MM.1S (cell line): Measurements from ENCODE around the gene ZNF35.
"Not testable (repeated sequence)": the region's sequence is repeated elsewhere in the genome, so short reads cannot be mapped to it uniquely, and the experiment has no call there.

ENCODE experiments used
- DNase-seq: peaks from one replicate; pipeline ENCODE4 v3.0.0-alpha.2; 2015
- H2AFZ ChIP-seq: fragments of 300-600 bp; sonication (generic); 2 replicates; pipeline ENCODE4 v1.6.0; 2016; ENCODE audit warnings: antibody characterized with exemption, low read length
- H3F3A ChIP-seq: fragments of 300-600 bp; sonication (generic); 2 replicates; pipeline ENCODE4 v1.6.1; 2016; ENCODE audit warnings: mild to moderate bottlenecking, antibody characterized with exemption, low read length, moderate library complexity, mixed read lengths; ENCODE audit not compliant: insufficient read depth
- H3K27ac ChIP-seq: fragments of 300-600 bp; sonication (generic); 2 replicates; pipeline ENCODE4 v1.5.1; 2016; ENCODE audit warnings: mild to moderate bottlenecking, low read length
- H3K27me3 ChIP-seq: fragments of 300-600 bp; sonication (generic); replicated peaks from 2 replicates; pipeline ENCODE4 v1.6.0; 2016; ENCODE audit warnings: low read length; ENCODE audit not compliant: insufficient read depth
- H3K36me3 ChIP-seq: fragments of 300-600 bp; sonication (generic); replicated peaks from 2 replicates; pipeline ENCODE4 v1.6.1; 2016; ENCODE audit warnings: mild to moderate bottlenecking, low read length, mixed read lengths; ENCODE audit not compliant: insufficient read depth
- H3K4me1 ChIP-seq: fragments of 300-600 bp; sonication (generic); 2 replicates; pipeline ENCODE4 v1.6.1; 2016; ENCODE audit warnings: low read length, mixed read lengths
- H3K4me2 ChIP-seq: fragments of 300-600 bp; sonication (generic); 2 replicates; pipeline ENCODE4 v1.6.0; 2016; ENCODE audit warnings: low read depth, low read length
- H3K4me3 ChIP-seq: fragments of 300-600 bp; sonication (generic); 2 replicates; pipeline ENCODE4 v1.5.1; 2016; ENCODE audit warnings: low read length, mixed read lengths
- H3K79me2 ChIP-seq: fragments of 300-600 bp; sonication (generic); 2 replicates; pipeline ENCODE4 v1.6.1; 2016; ENCODE audit warnings: mixed run types, low read length, mixed read lengths
- H3K9ac ChIP-seq: fragments of 300-600 bp; sonication (generic); 2 replicates; pipeline ENCODE4 v1.6.1; 2016; ENCODE audit warnings: low read length, mixed read lengths
- H3K9me2 ChIP-seq: fragments of 300-600 bp; sonication (generic); replicated peaks from 2 replicates; pipeline ENCODE4 v1.6.1; 2016; ENCODE audit warnings: mild to moderate bottlenecking, low read length, mixed read lengths; ENCODE audit not compliant: insufficient read depth
- H3K9me3 ChIP-seq: fragments of 300-600 bp; sonication (generic); replicated peaks from 2 replicates; pipeline ENCODE4 v1.6.1; 2016; ENCODE audit warnings: mild to moderate bottlenecking, low read length, mixed read lengths; ENCODE audit not compliant: insufficient read depth
- H4K20me1 ChIP-seq: fragments of 300-600 bp; sonication (generic); 2 replicates; pipeline ENCODE4 v1.6.1; 2016; ENCODE audit warnings: mild to moderate bottlenecking, low read length, moderate library complexity, mixed read lengths; ENCODE audit not compliant: insufficient read depth
- CTCF ChIP-seq: fragments of 300-600 bp; sonication (generic); IDR thresholded peaks from 2 replicates; pipeline ENCODE4 v1.5.1; 2016; ENCODE audit warnings: antibody characterized with exemption, low read length, mixed read lengths
- EZH2 ChIP-seq: fragments of 300-600 bp; sonication (generic); optimal IDR thresholded peaks from 2 replicates; pipeline ENCODE3; 2017; ENCODE audit warnings: low read depth, mild to moderate bottlenecking, antibody characterized with exemption, low read length, mixed read lengths
- EZH2phosphoT487 ChIP-seq: fragments of 300-600 bp; sonication (generic); IDR thresholded peaks from 2 replicates; pipeline ENCODE4 v1.6.1; 2018; ENCODE audit warnings: antibody characterized with exemption, low read length

ZNF35 gene

GRCh38 chr3:44666346-44666745, 17.8 kb downstream of the ZNF35 start:
- H3K36me3 ChIP-seq: no peaks in the 10 kb centered on the region
- H3K4me2 ChIP-seq: no peak overlapping the region

GRCh38 chr3:44669760-44670159, 21.2 kb downstream of the ZNF35 start:
- H2AFZ ChIP-seq: no peak overlapping the region
- H3K27me3 ChIP-seq: no peaks in the 10 kb centered on the region
- H3K9me2 ChIP-seq: no peaks in the 10 kb centered on the region
- no peak overlapping the region for H3K4me3 ChIP-seq
- no peaks in the 10 kb centered on the region for H3K36me3 ChIP-seq
- TF ChIP-seq CTCF: no peak
- no peak for TF ChIP-seq EZH2phosphoT487
- no peak for TF ChIP-seq EZH2
- no peak overlapping the region for H3K9ac ChIP-seq
- H4K20me1 ChIP-seq: no peaks in the 10 kb centered on the region
- DNase-seq: no peak
- no peaks in the 10 kb centered on the region for H3K4me1 ChIP-seq
- no peaks in the 10 kb centered on the region for H3F3A ChIP-seq
- H3K4me2 ChIP-seq: no peak overlapping the region
- no peaks in the 10 kb centered on the region for H3K79me2 ChIP-seq
- no peaks in the 10 kb centered on the region for H3K9me3 ChIP-seq
- H3K27ac ChIP-seq: no peak overlapping the region

More at GRCh38 chr3:44666346-44666745, 17.8 kb downstream of the ZNF35 start:
- no peaks in the 10 kb centered on the region for H3K79me2 ChIP-seq
- TF ChIP-seq CTCF (no peak), EZH2phosphoT487 (no peak), EZH2 (no peak)
- H3K27me3 ChIP-seq: no peaks in the 10 kb centered on the region
- no peaks in the 10 kb centered on the region for H3K9me2 ChIP-seq
- H3K9ac ChIP-seq: no peak overlapping the region
- H3K4me3 ChIP-seq: no peak overlapping the region
- no peaks in the 10 kb centered on the region for H3K9me3 ChIP-seq
- H2AFZ ChIP-seq: no peak overlapping the region
- H3K27ac ChIP-seq: no peak overlapping the region
- H3K4me1 ChIP-seq: no peaks in the 10 kb centered on the region
- no peaks in the 10 kb centered on the region for H3F3A ChIP-seq
- DNase-seq: no peak
- no peaks in the 10 kb centered on the region for H4K20me1 ChIP-seq

GRCh38 chr3:44673466-44673865, 24.9 kb downstream of the ZNF35 start:
- DNase-seq, H4K20me1 ChIP-seq, H3K79me2 ChIP-seq, H3F3A ChIP-seq, H3K27me3 ChIP-seq, H3K36me3 ChIP-seq, H3K4me3 ChIP-seq, H3K9ac ChIP-seq, H3K9me3 ChIP-seq, H3K4me1 ChIP-seq, H3K9me2 ChIP-seq, H2AFZ ChIP-seq, H3K4me2 ChIP-seq, H3K27ac ChIP-seq: not testable (repeated sequence)

- Histone ChIP-seq H3K79me2 (no peaks in the 10 kb centered on the region), H3K4me2 (no peak overlapping the region), H2AFZ (no peak overlapping the region), H4K20me1 (no peaks in the 10 kb centered on the region), H3K9me2 (no peaks in the 10 kb centered on the region), H3K4me1 (no peaks in the 10 kb centered on the region), H3K9me3 (no peaks in the 10 kb centered on the region), H3K9ac (no peak overlapping the region), H3K36me3 (no peaks in the 10 kb centered on the region), H3K27ac (no peak overlapping the region), H3F3A (no peaks in the 10 kb centered on the region), H3K4me3 (no peak overlapping the region), H3K27me3 (no peaks in the 10 kb centered on the region)
- no peak for TF ChIP-seq EZH2
- TF ChIP-seq CTCF: no peak
- no peak for TF ChIP-seq EZH2phosphoT487
- no peak for DNase-seq
Observed at GRCh38 chr3:44674211-44674610, 25.7 kb downstream of the ZNF35 start.
